GM18867 (cell line): ENCODE measurements around the gene CARM1.
"Not testable (repeated sequence)": the region's sequence is repeated elsewhere in the genome, so short reads cannot be mapped to it uniquely, and the experiment has no call there.

Experiments
- ATAC-seq: cut with Tn5 transposase; IDR thresholded peaks from one replicate; pipeline ENCODE4 v1.9.1; 2021; ENCODE audit warnings: mild to moderate bottlenecking, moderate library complexity; ENCODE audit not compliant: unreplicated experiment

The CARM1 gene

DNA sequence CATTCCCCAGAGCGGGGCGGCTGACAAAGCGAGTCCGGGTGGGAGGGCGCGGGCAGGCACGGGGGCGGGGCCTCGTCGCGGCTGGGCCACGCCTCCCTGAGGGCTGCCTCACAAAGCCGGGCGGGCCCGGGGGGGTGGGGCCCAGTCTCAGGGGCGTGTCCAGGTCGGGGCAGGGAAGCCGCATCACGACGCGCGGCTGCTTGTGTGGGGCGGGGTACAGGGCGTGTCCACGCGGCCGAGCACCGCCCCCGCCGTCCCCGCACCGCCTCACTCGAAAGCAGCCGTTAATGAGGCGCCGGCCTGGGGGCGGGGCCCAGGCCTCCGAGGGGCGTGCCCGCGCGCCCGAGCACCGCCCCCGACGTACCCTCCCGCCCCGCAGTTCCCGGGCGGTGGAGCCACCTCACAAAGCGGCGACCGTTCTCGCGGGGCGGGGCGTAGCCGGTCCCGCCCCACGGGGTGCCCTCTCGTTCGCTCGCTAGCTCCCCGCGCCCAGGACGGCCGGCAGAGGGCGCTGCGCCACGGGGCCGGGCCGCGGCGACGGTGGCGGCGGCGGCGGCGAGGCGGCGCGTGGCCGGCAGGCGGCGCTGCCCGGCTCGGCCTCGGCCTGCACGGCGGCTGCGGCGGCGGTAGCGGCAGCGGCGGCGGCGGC lies at the start of gene CARM1:
Gene CARM1, plus strand, starts transcription at position 599 of the 649 bp plus-strand sequence. CDS start 150 bp downstream, outside the sequence.
- peak; percentile 75 for ATAC-seq

DNA sequence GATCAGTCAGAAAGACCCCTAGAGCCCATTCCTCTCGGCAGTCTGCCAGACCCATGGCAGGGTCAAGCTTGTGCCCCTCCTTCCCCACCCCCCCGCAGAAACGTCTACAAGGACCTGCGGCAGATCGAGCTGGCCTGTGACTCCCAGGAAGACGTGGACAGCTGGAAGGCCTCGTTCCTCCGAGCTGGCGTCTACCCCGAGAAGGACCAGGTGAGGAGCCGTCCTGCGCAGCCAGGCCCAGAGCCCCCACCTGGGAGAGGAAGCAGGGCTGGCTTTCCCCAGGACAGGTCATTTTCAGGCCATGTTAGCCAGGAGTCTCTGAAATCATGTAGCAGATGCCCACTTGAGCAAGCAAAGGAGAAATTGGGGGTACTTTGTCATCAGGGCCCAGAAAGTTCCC lies 47.7 kb upstream of the CARM1 start:
- no peak for ATAC-seq

DNA sequence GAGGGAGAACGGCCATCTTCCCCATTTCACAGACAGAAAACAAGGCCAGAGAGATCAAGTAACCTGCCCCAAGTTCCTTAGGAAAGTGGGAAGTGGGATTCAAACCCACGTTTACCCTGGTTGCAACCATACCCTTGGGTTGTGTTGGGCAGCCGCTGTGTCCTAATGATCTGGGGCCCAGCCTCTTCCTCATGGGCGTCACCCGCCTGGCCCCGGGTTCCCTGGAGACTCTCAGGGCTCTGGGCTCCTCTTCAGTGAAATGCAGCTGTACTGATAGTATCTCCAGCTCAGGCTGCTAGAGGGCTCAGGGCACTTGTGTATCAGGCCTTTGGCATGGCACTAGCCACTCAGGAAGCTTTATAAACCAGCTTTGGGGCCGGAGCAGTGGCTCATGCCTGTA lies 45.1 kb upstream of the CARM1 start:
- ATAC-seq, result no peak

DNA sequence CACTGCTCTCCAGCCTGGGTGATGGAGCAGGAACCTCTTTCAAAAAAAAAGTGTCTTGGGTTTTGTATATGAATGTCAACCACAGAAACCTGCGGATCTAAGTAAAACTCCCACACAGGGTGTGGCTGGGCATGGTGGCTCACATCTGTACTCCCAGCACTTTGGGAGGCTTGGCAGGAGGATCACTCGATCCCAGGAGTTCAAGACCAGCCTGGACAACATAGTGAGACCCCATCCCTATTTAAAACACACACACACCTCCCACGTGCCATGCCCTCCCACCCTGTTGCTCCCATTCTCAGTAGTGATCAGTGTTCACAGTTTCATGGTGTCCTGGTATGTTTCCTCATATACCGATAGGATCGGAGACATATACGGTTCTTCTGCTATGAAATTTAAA lies 44.5 kb upstream of the CARM1 start:
- no peak for ATAC-seq

DNA sequence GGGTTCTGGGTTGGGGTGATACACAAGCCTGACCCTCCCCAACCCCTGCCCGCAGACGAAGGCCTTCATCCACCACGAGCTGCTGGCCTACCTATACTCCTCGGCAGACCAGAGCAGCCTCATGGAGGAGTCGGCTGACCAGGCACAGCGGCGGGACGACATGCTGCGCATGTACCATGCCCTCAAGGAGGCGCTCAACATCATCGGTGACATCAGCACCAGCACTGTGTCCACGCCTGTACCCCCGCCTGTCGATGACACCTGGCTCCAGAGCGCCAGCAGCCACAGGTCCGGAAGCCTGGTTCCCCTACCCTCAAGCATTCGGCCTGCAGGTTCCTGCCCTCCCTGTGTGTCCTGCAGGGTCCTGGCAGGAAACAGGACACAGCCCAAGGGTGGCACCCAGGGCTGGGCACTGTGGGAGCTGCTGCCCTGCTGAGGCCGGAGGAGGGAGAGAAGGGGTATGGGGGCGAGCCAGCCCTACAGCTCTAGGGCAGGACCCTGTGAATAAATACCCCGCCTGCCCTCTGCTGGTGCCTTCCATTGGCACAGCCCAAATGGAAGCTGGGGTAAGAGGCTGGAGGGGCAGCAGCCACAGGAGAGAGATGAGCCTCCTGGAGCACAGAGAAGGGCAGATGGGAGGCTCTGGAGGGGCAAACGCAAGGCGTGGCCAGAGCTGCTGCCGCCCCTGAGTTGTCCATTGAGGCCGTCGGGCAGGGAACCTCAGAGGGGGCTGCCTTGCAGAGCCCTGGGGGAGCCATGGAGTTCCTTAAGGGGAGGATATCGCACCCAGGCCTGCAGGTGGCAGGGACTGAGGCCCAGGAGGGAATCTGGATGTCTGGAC lies 42.2 kb upstream of the CARM1 start:
- ATAC-seq, result no peak

DNA sequence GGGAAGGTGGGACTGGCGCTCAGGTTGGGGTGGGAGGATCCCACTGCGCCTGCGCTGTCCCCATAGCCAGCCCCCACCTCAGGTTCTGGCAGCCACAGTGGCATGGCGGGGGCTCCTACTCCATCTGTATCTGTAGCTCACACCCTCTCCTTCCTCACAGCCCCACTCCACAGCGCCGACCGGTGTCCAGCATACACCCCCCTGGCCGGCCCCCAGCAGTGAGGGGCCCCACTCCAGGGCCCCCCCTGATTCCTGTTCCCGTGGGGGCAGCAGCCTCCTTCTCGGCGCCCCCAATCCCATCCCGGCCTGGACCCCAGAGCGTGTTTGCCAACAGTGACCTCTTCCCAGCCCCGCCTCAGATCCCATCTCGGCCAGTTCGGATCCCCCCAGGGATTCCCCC lies 41.4 kb upstream of the CARM1 start:
- no peak for ATAC-seq

DNA sequence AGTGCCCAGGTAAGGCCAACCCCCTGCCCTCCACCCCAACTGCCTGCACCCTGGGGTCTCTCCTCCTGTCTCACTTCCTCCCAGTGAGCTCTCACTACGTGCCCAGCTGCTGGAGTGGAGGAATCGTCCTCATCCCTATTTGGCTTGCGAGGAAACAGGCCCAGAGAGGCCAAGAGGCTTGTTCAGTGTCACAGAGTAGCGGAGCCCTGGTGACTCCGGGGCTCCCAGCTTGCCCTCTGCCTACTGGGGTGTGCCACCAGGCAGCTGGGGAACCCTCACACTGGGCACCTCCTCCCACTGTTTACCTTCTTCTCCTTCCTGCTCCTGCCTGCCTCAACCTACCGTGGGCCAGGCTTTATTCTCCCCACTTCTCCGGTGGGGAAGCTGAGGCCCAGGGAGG lies 41.0 kb upstream of the CARM1 start:
- no peak for ATAC-seq

DNA sequence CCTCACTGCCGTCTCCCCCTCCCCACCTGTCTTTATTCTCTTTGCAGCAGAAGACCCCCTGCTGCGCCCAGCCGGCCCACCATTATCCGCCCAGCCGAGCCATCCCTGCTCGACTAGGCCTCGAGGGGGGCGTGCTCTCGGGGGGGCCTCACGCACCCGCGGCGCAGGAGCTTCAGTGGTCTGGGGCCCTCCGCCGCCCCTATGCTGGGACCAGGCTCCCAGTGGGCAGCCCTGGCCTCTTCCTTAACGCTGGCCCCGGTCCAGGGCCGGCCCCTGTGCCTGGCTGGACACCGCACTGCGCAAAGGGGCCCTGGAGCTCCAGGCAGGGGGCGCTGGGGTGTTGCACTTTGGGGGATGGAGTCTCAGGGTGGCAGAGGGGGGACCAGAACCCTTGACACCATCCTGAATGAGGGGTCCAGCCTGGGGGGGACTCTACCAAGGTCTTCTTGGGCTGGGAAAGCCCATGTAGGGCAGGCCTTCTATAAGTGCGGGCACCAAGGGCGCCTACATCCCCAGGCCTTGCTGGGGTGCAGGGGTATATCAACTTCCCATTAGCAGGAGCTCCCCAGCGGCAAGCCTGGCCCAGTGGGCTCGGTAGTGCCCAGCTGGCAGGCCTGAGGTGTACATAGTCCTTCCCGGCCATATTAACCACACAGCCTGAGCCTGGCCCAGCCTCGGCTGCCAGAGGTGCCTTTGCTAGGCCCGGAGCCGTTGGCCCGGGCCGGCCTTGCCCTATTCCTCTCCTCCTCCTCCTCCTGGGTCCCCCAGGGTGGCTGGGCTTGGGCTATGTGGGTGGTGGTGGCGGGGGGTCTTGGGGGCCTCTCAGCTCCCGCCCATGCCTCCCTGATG lies 40.2 kb upstream of the CARM1 start:
- no peak for ATAC-seq

DNA sequence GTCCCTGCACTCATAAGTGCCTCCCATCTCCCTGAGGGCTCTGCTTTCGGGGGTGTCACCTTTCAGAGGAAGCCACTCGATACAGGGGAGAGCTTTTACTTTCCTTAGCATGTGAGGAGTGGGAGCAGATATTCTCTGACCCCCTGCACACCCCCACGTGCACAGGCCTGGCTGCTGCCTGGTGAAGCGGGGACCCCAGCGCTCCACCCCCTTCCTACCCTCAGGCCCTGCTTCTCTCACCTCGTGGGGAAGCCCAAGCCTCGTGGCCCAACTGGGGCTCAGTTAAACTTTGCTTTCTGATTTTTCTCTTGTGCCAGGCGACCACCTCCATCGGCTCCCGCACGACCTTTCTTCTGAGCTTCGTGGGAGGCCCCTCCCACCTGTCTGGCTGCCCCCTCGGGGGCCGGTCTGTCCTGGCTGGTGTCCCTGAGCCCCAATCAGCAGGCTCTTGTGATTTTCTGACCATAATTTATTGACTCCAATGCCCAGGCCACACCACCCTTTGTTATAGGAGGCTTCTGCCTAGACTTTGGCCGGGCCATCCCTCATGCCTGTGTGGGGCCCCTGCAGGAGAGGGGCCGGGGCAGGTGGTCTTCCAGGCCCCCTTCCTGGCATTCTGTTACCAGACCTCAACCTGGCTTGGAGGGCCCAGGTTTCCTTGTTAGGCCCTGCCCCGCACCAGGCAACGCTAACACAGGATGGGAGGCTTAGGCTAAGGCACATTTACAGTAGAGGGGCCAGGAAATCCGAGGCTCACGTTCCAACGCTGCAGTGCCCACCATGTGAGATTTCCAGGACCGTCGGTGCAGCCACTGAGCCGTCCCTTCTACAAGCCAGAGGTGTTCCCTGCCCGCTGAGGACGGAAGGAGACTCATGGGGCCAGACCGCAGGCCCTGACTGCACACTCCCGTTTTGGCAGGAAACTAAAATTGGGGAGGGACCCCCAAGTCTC lies 39.1 kb upstream of the CARM1 start:
- ATAC-seq, result no peak

DNA sequence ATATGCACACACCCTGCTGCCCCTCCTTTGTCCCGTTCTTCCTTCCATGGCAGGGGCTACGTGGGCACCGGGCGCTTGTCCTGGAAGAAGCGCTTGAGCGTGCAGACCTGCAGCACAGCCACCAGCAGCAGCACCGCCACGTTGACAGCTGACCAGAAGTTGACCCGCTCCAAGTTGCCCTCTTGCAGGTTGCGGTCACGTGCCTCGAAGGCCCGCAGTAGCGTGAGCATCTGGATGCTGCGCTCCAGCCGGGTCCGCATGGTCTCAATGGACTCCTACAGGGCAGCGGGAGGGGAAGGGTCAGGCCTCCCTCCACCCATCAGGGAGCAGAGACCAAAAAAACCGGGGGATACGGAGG lies 38.4 kb upstream of the CARM1 start:
- ATAC-seq, result no peak

DNA sequence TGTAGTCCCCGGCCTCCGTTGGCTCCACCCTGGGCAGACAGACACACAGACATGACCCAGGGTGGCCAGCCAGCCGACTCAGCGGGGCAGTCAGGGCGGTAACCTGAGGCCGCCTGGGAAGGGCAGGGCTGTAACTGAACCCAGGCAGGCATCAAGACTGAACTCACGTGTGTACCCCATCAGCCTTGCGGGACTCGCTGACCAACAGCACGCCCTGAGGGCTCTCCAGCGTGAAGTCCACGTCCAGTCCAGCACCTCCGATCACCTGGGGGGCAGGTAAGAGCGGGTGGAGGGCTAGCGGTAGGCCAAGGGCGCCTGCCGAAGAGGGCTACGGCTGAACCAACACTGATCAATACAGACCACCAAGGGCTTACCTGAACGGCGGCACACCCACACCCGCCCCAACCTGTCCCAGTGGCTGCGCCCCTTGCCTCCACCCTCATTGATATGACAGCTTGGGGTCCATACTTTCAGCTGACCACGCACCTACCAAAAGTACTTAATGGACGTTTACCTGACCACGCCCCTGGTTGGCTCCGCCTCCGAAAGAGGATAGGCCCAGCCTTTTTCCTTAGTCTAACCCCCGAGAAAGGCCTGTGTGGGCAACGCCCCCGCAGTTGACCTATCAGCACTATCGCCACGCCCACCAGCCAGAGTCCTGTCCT lies 36.1 kb upstream of the CARM1 start:
- ATAC-seq, result no peak

DNA sequence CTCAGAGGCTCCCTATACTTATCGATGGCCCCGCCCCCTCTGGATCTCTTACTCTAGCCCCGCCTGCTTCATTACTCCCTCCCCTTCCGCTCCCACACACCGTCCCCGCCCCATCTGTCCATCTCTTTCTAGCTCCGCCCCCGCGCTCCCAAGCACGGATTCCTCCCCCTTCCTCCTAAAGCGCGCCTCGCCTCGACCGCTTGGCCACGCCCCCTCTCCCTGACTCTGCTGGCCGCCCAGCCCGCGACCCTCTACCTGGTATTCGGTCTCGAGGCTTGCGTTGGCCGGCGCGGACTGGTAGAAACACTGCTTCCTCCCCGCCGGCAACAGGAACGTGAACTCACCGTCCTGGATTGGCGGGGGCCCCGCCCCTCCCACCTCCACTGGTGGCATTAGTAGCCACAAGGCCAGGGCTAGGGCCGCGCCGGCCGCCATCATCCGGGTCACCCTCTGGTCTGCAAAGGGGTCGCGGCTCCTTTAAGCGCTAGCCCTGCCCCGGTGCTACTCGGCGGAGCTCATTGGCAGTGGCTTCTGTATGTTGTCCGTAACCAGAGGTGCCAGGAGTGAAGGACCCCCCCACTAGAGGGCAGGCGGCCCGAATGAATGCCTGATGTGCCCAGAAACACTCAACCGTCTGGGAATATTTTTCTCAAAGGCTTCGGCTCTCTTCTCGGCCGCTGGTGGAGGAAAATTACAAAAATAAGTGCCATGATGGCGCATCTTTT lies 35.4 kb upstream of the CARM1 start, which contains the start of gene TMED1:
Gene TMED1, minus strand, starts transcription at position 459 of the 725 bp plus-strand sequence. Its CDS starts 21 bp downstream, at position 438.
- peak; percentile 74 for ATAC-seq

DNA sequence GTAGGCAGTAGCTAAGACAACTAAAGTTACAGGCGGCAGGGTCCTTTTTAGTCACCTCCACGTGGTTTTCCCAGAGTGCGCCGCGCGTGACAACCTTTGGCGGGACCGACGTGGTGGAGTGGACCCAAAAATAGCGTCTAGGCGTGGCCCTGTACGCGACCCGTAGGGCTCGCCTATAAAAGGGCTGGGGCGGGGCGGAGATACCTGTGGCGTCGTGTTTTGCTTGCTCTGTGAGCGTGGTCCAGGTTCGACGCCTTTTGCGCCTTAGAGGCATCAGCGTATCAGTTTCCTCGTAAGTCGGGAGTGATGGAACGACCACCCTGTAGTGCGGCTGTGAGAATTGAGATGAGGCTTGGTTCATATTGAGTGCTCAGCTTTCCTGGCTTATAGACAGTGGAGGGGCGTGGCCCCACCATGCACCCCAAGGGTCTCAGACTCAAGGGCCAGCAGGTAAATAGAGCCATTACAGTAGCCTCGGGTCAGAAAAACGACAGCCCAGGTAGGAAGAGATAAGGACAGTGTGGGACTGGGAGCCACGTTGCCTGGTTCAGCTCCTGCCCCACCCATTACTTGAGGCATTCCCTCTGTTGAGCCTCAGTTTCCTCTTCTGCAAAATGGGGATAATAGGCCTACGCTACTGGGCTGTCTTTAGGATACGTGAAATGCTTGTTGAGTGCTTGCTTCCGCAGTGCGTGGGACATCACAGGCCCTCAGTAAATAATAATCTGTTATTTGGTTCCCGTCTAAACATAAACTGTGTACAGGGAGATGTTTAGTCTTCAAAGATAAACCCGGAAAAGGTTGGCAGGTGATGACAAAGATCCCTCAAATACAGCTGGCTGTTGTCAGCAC lies 34.6 kb upstream of the CARM1 start:
- ATAC-seq, result peak; percentile 13

DNA sequence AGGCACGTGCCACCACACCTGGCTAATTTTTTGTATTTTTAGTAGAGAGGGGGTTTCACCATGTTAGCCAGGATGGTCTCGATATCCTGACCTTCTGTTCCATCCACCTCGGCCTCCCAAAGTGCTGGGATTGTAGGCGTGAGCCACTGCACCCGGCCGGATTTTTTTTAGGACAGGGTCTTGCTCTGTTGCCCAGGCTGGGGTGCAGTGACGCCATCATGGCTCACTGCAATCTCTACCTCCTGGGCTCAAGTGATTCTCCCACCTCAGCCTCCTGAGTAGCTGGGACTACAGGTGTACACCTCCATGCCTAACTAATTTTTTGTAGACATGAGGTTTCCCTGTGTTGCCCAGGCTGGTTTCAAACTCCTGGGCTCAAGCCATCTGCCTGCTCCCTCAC lies 33.7 kb upstream of the CARM1 start:
- not testable (repeated sequence) for ATAC-seq

DNA sequence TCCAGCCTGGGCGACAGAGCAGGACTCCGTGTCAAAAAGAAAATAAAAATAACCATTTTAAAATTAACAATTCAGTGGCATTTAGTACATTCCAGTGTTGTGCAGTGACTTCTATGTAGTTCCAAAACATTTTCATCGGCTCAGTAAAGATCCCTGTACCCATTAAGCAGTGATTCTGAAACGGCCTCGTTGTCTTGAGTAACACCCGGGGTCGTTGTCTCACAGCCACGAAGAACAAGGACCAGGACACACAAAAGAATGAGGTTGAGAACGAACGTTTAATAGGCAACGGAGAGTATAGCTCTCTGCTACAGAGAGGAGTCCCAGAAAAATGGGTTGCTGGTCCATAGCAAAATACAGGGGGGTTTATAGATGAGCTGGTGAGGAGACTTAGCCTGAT lies 33.0 kb upstream of the CARM1 start:
- ATAC-seq, result no peak

DNA sequence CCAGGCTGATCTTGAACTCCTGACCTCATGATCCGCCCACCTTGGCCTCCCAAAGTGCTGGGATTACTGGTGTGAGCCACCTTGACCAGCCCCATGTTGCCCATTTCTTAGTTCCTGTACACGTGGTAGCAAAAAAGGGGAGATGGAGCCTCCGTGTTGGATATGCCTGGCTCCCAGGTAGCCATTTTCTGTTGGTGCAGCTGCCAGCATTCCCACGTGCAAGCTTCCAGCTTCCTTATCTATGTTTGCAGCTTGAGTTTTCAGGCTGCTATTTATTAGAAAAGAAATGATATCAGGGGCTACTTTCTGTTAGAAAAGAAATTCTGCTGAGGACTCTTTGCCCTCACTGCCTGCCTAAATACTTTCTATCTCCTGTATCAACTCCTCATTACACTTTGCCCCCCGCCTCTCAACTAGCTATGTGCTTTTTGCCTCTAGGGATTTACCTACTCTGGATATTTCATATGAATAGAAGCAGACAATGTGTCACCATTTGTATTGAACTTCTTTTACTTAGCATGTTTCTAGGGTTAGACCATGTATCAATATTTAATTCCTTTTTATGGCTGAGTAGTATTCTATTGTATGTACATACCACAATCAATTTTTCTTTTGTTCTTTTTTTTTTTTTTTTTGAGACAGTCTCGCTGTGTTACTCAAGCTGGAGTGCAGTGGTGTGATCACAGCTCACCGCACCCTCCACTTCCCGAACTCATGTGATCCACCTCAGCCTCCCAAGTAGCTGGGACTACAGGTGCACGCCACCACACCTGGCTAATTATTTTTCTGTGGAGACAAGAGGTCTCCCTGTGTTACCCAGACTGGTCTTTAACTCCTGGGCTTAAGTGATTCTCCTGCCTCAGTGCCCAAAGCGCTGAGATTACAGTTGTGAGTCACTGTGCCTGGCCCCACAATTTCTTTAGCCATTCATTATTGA lies 32.0 kb upstream of the CARM1 start:
- ATAC-seq, result no peak

DNA sequence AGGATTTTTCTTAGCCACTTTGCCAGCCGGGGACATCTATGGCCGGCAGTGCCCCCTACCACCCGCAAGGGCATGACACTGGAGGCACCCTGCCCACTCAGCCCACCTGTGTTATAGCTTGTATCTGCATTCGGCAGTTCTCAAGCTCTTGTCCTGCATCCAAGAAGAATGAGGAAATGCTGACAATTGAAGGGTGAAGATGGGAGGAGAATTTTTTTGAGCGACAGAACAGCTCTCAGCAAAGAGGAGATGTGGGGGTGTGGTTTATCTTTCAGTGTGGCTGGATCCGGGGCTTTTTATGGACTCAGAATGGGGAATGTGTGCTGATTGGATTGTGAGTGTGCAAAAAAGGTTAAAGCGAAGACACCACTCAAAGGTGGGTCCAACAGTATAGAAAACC lies 28.6 kb upstream of the CARM1 start:
- no peak for ATAC-seq
